Natural killer cell (primary cell): ENCODE data around the gene THOP1. TPM values are rescaled to one million over a fixed set of nuclear protein-coding genes. Genes with fewer than 3 reads are reported as not detected.

Experiments
- ATAC-seq, 3 donors: fragments of 150-1000 bp in 2 of 3; fragments of 200-7000 bp in 1 of 3; cut with Tn5 transposase; 1 replicate in 1 of 3; 2 replicates in 2 of 3; pipeline ENCODE4 v1.10.0; 2021; ENCODE audit warnings: mild to moderate bottlenecking in 2 of 3, moderate library complexity in 2 of 3
- DNase-seq, 2 donors: peaks; one replicate each; pipeline versions ENCODE4 v3.0.0 to v3.0.0-alpha.2; 2013 to 2021; ENCODE audit warnings: mixed read lengths in 1 of 2
- H3K27ac ChIP-seq: one replicate; pipeline ENCODE4 v1.5.1; 2013; ENCODE audit warnings: mild to moderate bottlenecking, low read length
- H3K27me3 ChIP-seq: one replicate; pipeline ENCODE4 v1.6.1; 2013; ENCODE audit warnings: low read length; ENCODE audit not compliant: control insufficient read depth, insufficient read depth
- H3K36me3 ChIP-seq: one replicate; pipeline ENCODE4 v1.6.1; 2013; ENCODE audit warnings: low read length; ENCODE audit not compliant: control insufficient read depth, insufficient read depth
- H3K4me1 ChIP-seq: one replicate; pipeline ENCODE4 v1.6.1; 2013; ENCODE audit warnings: low read length; ENCODE audit not compliant: control insufficient read depth, insufficient read depth
- H3K4me3 ChIP-seq: one replicate; pipeline ENCODE4 v1.5.1; 2013; ENCODE audit warnings: low read length
- H3K9me3 ChIP-seq: one replicate; pipeline ENCODE4 v1.6.1; 2013; ENCODE audit warnings: low read length; ENCODE audit not compliant: control insufficient read depth, insufficient read depth
- H3K27ac Mint-ChIP-seq, 2 donors: one replicate each; pipeline ENCODE4 v1.8.0; 2022; ENCODE audit warnings: mild to moderate bottlenecking in 2 of 2, mixed read lengths in 2 of 2, moderate library complexity in 1 of 2
- H3K27me3 Mint-ChIP-seq, 2 donors: one replicate each; pipeline ENCODE4 v1.8.0; 2022; ENCODE audit warnings: low read depth in 2 of 2, mixed read lengths in 2 of 2
- H3K36me3 Mint-ChIP-seq: one replicate; pipeline ENCODE4 v1.8.0; 2022; ENCODE audit warnings: mixed read lengths
- H3K4me1 Mint-ChIP-seq, 2 donors: one replicate each; pipeline ENCODE4 v1.8.0; 2022; ENCODE audit warnings: mixed read lengths in 2 of 2
- H3K4me3 Mint-ChIP-seq: one replicate; pipeline ENCODE4 v1.8.0; 2022; ENCODE audit warnings: mild to moderate bottlenecking, moderate library complexity, mixed read lengths
- H3K9me3 Mint-ChIP-seq, 2 donors: one replicate each; pipeline ENCODE4 v1.8.0; 2022; ENCODE audit warnings: mixed read lengths in 2 of 2
- CTCF ChIP-seq: fragments of 200-600 bp; IDR thresholded peaks from one replicate; pipeline ENCODE4 v1.8.0; 2022; ENCODE audit warnings: antibody characterized with exemption
- WGBS: methylation state at CpG from one replicate; pipeline ENCODE4 v1.1.7; 2013; ENCODE audit warnings: missing lambda C conversion rate; ENCODE audit not compliant: insufficient coverage; 5-methylcytosine and 5-hydroxymethylcytosine counted together
- intact Hi-C: fragments of 100-400 bp; cut with micrococcal nuclease; formaldehyde crosslinking; loops from one replicate; pipeline ENCODE4 v1.14.2; 2022
- total RNA-seq, 4 donors: library from RNA; stranded (reverse); fragments of 120-200 nt in 1 of 4; gene quantifications; one replicate each; pipeline versions ENCODE4 v1.2.3 to v1.2.4, GENCODE V29; 2013 to 2022

The THOP1 gene
- total RNA-seq, 3 donors from 2014 or later (not counting 1 experiment from before 2014, with no cell fraction given) = 31.6 to 44.0 (median 33.4) TPM

- H3K9me3 ChIP-seq = no peaks in the 10 kb centered on the region
- Mint-ChIP-seq H3K27ac (no peak overlapping the region), H3K9me3 (no peaks in the 10 kb centered on the region), H3K4me3 (no peak overlapping the region), H3K36me3 (no peaks in the 10 kb centered on the region), H3K4me1 (peaks cover 0 to 4% of the 10 kb centered on the region in 2 donors), H3K27me3 (no peaks in the 10 kb centered on the region)
- DNase-seq (no peak), ATAC-seq (no peak)
- no peaks in the 10 kb centered on the region for H3K27me3 ChIP-seq
- H3K4me1 ChIP-seq = no peaks in the 10 kb centered on the region
- peaks cover 15% of the 10 kb centered on the region for H3K36me3 ChIP-seq
- TF ChIP-seq CTCF = no peak
- WGBS = 96% methylated on average over 41 of the region's 41 CpGs
- no peak overlapping the region for H3K4me3 ChIP-seq
- intact Hi-C loops = no loop called here
- H3K27ac ChIP-seq = no peak overlapping the region
These were observed 23.0 kb downstream of the THOP1 start for GRCh38 chr19:2808129-2808941.

GRCh38 chr19:2809387-2810140 is 24.3 kb downstream of the THOP1 start:
- DNase-seq = no peak
- no peaks in the 10 kb centered on the region for H3K4me1 Mint-ChIP-seq

GRCh38 chr19:2810141-2811091 is 25.1 kb downstream of the THOP1 start:
- Mint-ChIP-seq H3K27ac (no peak overlapping the region), H3K9me3 (no peaks in the 10 kb centered on the region), H3K4me1 (no peaks in the 10 kb centered on the region), H3K4me3 (no peak overlapping the region), H3K27me3 (no peaks in the 10 kb centered on the region), H3K36me3 (no peaks in the 10 kb centered on the region)
- Histone ChIP-seq H3K27me3 (no peaks in the 10 kb centered on the region), H3K36me3 (peaks cover 9% of the 10 kb centered on the region), H3K9me3 (no peaks in the 10 kb centered on the region), H3K4me1 (no peaks in the 10 kb centered on the region), H3K27ac (no peak overlapping the region), H3K4me3 (no peak overlapping the region)
- ATAC-seq = no peak
- WGBS = 93% methylated on average over 58 of the region's 58 CpGs
- no peak for DNase-seq
- no peak for TF ChIP-seq CTCF
- intact Hi-C loops = no loop called here

More at GRCh38 chr19:2809387-2810140, 24.3 kb downstream of the THOP1 start:
- WGBS = 98% methylated on average over 37 of the region's 37 CpGs
- Histone ChIP-seq H3K4me3 (no peak overlapping the region), H3K4me1 (no peaks in the 10 kb centered on the region), H3K27me3 (no peaks in the 10 kb centered on the region), H3K36me3 (peaks cover 15% of the 10 kb centered on the region), H3K9me3 (no peaks in the 10 kb centered on the region), H3K27ac (no peak overlapping the region)
- Mint-ChIP-seq H3K36me3 (no peaks in the 10 kb centered on the region), H3K27me3 (no peaks in the 10 kb centered on the region), H3K4me3 (no peak overlapping the region), H3K9me3 (no peaks in the 10 kb centered on the region), H3K27ac (no peak overlapping the region)
- intact Hi-C loops = no loop called here
- no peak for TF ChIP-seq CTCF
- ATAC-seq = no peak
